Endothelial cell of umbilical vein (primary cell): Measurements from ENCODE around the gene ABCB4. TPM values are rescaled to one million over a fixed set of nuclear protein-coding genes. Genes with fewer than 3 reads are reported as not detected.
A peak's percentile ranks its signal among the peaks of the same experiment; 100 is the strongest.

ENCODE experiments used
- BruUV-seq: library from RNA; stranded (reverse); fragments of 400-500 nt; replicated peaks from 2 replicates; lab custom pipeline; 2021; lab: Mats Ljungman, UMichigan
- CTCF ChIA-PET: fragments of 300-600, 350-600 bp; sonication (Branson Sonifier 250); formaldehyde crosslinking; loops from one replicate; lab custom pipeline; 2021; ENCODE audit warnings: antibody characterized with exemption, inconsistent platforms; lab: Charles Lee
- POLR2A ChIA-PET: fragments of 300-600, 350-600 bp; sonication (Branson Sonifier 250); formaldehyde crosslinking; loops from one replicate; lab custom pipeline; 2021; ENCODE audit warnings: antibody characterized with exemption, inconsistent platforms; lab: Charles Lee
- DNase-seq: peaks from one replicate; pipeline ENCODE4 v3.0.0-alpha.2; 2011; ENCODE audit warnings: low read depth, low spot score
- FAIRE-seq: peaks from 2 replicates; lab custom pipeline; 2011; peaks lifted over from hg19 to GRCh38; lab: Jason Lieb, UNC
- H2AFZ ChIP-seq: 2 replicates; pipeline ENCODE4 v1.6.0; 2012; ENCODE audit warnings: low read depth, low read length, control low read depth, inconsistent platforms
- H3K27ac ChIP-seq: 2 replicates; pipeline ENCODE4 v1.5.1; 2011; ENCODE audit warnings: low read depth, mild to moderate bottlenecking, control low read depth, low read length, moderate library complexity; ENCODE audit not compliant: insufficient read depth
- H3K27me3 ChIP-seq, 2 experiments: 2 replicates each; pipeline versions ENCODE4 v1.6.0 to v1.6.1; 2011; ENCODE audit warnings: low read length in 2 of 2, mixed read lengths in 1 of 2; ENCODE audit not compliant: control insufficient read depth in 2 of 2, insufficient read depth in 2 of 2
- H3K36me3 ChIP-seq, 2 experiments: 2 replicates in 1 of 2; 3 replicates in 1 of 2; pipeline ENCODE4 v1.5.1; 2011; ENCODE audit warnings: low read length in 2 of 2, mild to moderate bottlenecking in 1 of 2, moderate library complexity in 1 of 2; ENCODE audit not compliant: control insufficient read depth in 2 of 2, insufficient read depth in 2 of 2; ENCODE audit errors: extremely low read depth in 1 of 2
- H3K4me1 ChIP-seq: 3 replicates; pipeline ENCODE4 v1.5.1; 2011; ENCODE audit warnings: mild to moderate bottlenecking, low read length; ENCODE audit not compliant: control insufficient read depth, insufficient read depth; ENCODE audit errors: extremely low read depth
- H3K4me2 ChIP-seq: 2 replicates; pipeline ENCODE4 v1.6.1; 2011; ENCODE audit warnings: low read length, control low read depth, mixed read lengths; ENCODE audit not compliant: insufficient read depth
- H3K4me3 ChIP-seq, 3 experiments: fragments of 200-600 bp in 1 of 3; sonication (generic), shearing (Covaris generic) in 1 of 3; replicated peaks in 1 of 3; 2 replicates each; pipeline ENCODE4 v1.5.1; 2011 to 2016; ENCODE audit warnings: control low read depth in 3 of 3, low read length in 3 of 3, mild to moderate bottlenecking in 2 of 3, inconsistent platforms in 1 of 3, low read depth in 1 of 3, moderate library complexity in 1 of 3; ENCODE audit not compliant: insufficient read depth in 1 of 3
- H3K79me2 ChIP-seq: 2 replicates; pipeline ENCODE4 v1.6.0; 2012; ENCODE audit warnings: low read length, inconsistent platforms; ENCODE audit not compliant: control insufficient read depth, insufficient read depth
- H3K9ac ChIP-seq: replicated peaks from 2 replicates; pipeline ENCODE3; 2011; ENCODE audit warnings: low read length, control low read depth; ENCODE audit not compliant: insufficient read depth; ENCODE audit errors: extremely low read depth
- H3K9me1 ChIP-seq: replicated peaks from 3 replicates; pipeline ENCODE4 v1.6.0; 2011; ENCODE audit warnings: mild to moderate bottlenecking, low read length; ENCODE audit not compliant: control insufficient read depth, insufficient read depth; ENCODE audit errors: extremely low read depth
- H3K9me3 ChIP-seq: replicated peaks from 2 replicates; pipeline ENCODE4 v1.5.1; 2012; ENCODE audit warnings: low read length, inconsistent platforms; ENCODE audit not compliant: control insufficient read depth, insufficient read depth
- H4K20me1 ChIP-seq: replicated peaks from 2 replicates; pipeline ENCODE3; 2011; ENCODE audit warnings: mild to moderate bottlenecking, low read length; ENCODE audit not compliant: control insufficient read depth, insufficient read depth; ENCODE audit errors: extremely low read depth
- MYC ChIP-seq: IDR thresholded peaks from one replicate; pipeline ENCODE4 v1.6.1; 2011; ENCODE audit warnings: mild to moderate bottlenecking, low read depth, low read length
- dilution Hi-C: fragments of 300-500 bp; cut with MboI; formaldehyde crosslinking; loops from one replicate; pipeline ENCODE4 v1.15.0; 2019; ENCODE audit warnings: low sequenced_read_pairs; ENCODE audit not compliant: extremely low pct_ligation_motif_present
- intact Hi-C: fragments of 100-400 bp; cut with micrococcal nuclease; formaldehyde crosslinking; loops from one replicate; pipeline ENCODE4 v1.10.0; 2022
- polyA plus RNA-seq, 4 experiments: library from polyadenylated mRNA; depleted of rRNA in 3 of 4; stranded (reverse) in 3 of 4; unstranded in 1 of 4; fragments of >200 nt; gene quantifications; 2 replicates each; pipeline versions ENCODE4 v1.2.1 to v1.2.3, GENCODE V29; 2011 to 2012; ENCODE audit warnings: missing spikeins in 1 of 4
- total RNA-seq: library from RNA; stranded (reverse); gene quantifications from 2 replicates; pipeline ENCODE4 v1.2.3, GENCODE V29; 2021
- TF ChIP-seq, protein P1 (sequence below), 2 donors: IDR thresholded peaks; 1 replicate in 1 of 2; 2 replicates in 1 of 2; pipeline ENCODE4 v1.5.1; 2011; ENCODE audit warnings: low read length in 2 of 2, mild to moderate bottlenecking in 2 of 2, moderate library complexity in 2 of 2, control low read depth in 1 of 2, inconsistent platforms in 1 of 2, low read depth in 1 of 2; ENCODE audit not compliant: insufficient read depth in 1 of 2; ENCODE audit errors: extremely low read depth in 1 of 2

ABCB4 gene
- total and polyA plus RNA-seq, 2 donors (not counting 3 experiments of a cell fraction or from before 2014, with no cell fraction given) = 0.11 to 0.15 TPM

- DNase-seq = peak; percentile 39
Observed at GRCh38 chr7:87506246-87507180, 31.0 kb upstream of the ABCB4 start.

More at GRCh38 chr7:87506246-87507180, 31.0 kb upstream of the ABCB4 start:
- no peak overlapping the region for H3K9ac ChIP-seq
- no peaks in the 10 kb centered on the region for H4K20me1 ChIP-seq
- no peak overlapping the region for H3K4me2 ChIP-seq
- no peak overlapping the region for H3K4me3 ChIP-seq
- dilution Hi-C loops (no loop called here), intact Hi-C loops (loop anchor here (1.0 to 5.0 kb wide), 4 partner anchors 118 to 605 kb away; no protein-coding TSS in a partner anchor)
- H3K27ac ChIP-seq = no peak overlapping the region
- no peaks in the 10 kb centered on the region for H3K4me1 ChIP-seq
- ChIA-PET POLR2A (no interaction called here), CTCF (interaction anchor here (0.6 to 4.4 kb wide), 56 partner anchors 9 to 1221 kb away, joined by 3 to 108 read pairs (median 4); partner anchors contain the start of genes ABCB1, ADAM22, DBF4 and RUNDC3B)
- FAIRE-seq = no peak
- H3K27me3 ChIP-seq = peaks cover 0 to 5% of the 10 kb centered on the region in 2 experiments
- no TSS peak for BruUV-seq
- no peak for TF ChIP-seq MYC
- TF ChIP-seq, protein P1, sequence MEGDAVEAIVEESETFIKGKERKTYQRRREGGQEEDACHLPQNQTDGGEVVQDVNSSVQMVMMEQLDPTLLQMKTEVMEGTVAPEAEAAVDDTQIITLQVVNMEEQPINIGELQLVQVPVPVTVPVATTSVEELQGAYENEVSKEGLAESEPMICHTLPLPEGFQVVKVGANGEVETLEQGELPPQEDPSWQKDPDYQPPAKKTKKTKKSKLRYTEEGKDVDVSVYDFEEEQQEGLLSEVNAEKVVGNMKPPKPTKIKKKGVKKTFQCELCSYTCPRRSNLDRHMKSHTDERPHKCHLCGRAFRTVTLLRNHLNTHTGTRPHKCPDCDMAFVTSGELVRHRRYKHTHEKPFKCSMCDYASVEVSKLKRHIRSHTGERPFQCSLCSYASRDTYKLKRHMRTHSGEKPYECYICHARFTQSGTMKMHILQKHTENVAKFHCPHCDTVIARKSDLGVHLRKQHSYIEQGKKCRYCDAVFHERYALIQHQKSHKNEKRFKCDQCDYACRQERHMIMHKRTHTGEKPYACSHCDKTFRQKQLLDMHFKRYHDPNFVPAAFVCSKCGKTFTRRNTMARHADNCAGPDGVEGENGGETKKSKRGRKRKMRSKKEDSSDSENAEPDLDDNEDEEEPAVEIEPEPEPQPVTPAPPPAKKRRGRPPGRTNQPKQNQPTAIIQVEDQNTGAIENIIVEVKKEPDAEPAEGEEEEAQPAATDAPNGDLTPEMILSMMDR (IDR thresholded peaks at IDR 0.05; ENCODE audit: extremely low read depth in 1 of 2, insufficient read depth in 1 of 2, low read depth in 1 of 2, low read length in 2 of 2) = peak; percentile 9 to 29
- H3K36me3 ChIP-seq = no peaks in the 10 kb centered on the region
- no peaks in the 10 kb centered on the region for H3K9me3 ChIP-seq
- H3K79me2 ChIP-seq = no peaks in the 10 kb centered on the region
- no peaks in the 10 kb centered on the region for H3K9me1 ChIP-seq
- H2AFZ ChIP-seq = no peak overlapping the region
